Measurements from ENCODE around the gene SNED1. TPM values are rescaled to one million over a fixed set of nuclear protein-coding genes. Genes with fewer than 3 reads are reported as not detected.
A peak's percentile ranks its signal among the peaks of the same experiment; 100 is the strongest.

Gene SNED1
- total and polyA plus RNA-seq, 4 donors, result 0.65 to 18.1 (median 2.8) TPM

DNA sequence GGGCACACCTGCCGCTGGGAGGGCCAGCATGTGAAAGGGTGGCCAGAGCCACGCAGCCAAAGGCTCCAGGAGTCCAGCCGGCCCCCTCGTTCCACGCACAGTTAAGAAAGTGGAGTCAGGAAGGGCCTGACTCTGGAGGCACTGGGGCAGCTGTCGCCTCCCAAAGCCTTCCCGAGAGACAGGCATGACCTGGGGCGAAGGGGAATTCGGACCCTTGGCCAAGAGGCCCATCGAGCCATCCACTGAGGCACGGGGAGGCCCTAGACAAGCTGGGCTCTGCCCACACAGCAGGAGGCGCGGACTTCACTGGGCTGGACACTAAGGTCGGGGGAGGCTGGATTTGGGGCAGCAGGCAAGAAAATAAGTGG, 38.5 kb upstream of the SNED1 start:
- peak; percentile 33 for DNase-seq (ENCODE audit: low spot score)
- Histone ChIP-seq H3K27ac (ENCODE audit: low read depth in 1 of 2, low read length in 2 of 2) (peak overlapping the region in 1 of 2 donors; percentile 41), H3K4me1 (ENCODE audit: control insufficient read depth in 4 of 4, insufficient read depth in 4 of 4, low read length in 3 of 4) (peaks cover 0 to 32% (median 22%) of the 10 kb centered on the region in 4 donors), H3K36me3 (ENCODE audit: control insufficient read depth in 4 of 4, insufficient read depth in 3 of 4, low read depth in 1 of 4, low read length in 3 of 4) (no peaks in the 10 kb centered on the region), H3K27me3 (ENCODE audit: control insufficient read depth in 4 of 4, insufficient read depth in 4 of 4, low read length in 3 of 4) (no peaks in the 10 kb centered on the region), H3K9ac (ENCODE audit: low read depth in 1 of 2, low read length in 2 of 2) (no peak overlapping the region), H3K9me3 (ENCODE audit: control insufficient read depth in 4 of 4, low read length in 3 of 4) (no peaks in the 10 kb centered on the region), H3K4me3 (ENCODE audit: low read depth in 1 of 3, low read length in 3 of 3) (no peak overlapping the region)
- 81% methylated on average over 14 of the region's 14 CpGs for WGBS
- TF ChIP-seq HNF4A (conservative IDR thresholded peaks at IDR 0.05), result no peak
- TF ChIP-seq FOXA2 (IDR thresholded peaks at IDR 0.05), result no peak
- TF ChIP-seq SP1 (IDR thresholded peaks at IDR 0.05), result no peak
- TF ChIP-seq, protein P1, sequence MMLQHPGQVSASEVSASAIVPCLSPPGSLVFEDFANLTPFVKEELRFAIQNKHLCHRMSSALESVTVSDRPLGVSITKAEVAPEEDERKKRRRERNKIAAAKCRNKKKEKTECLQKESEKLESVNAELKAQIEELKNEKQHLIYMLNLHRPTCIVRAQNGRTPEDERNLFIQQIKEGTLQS (IDR thresholded peaks at IDR 0.05), result no peak
- no peak for TF ChIP-seq FOXA1 (IDR thresholded peaks at IDR 0.05)
- TF ChIP-seq RAD21 (IDR thresholded peaks at IDR 0.05), result no peak
- TF ChIP-seq RXRA (IDR thresholded peaks at IDR 0.05), result no peak
- TF ChIP-seq, protein P2, sequence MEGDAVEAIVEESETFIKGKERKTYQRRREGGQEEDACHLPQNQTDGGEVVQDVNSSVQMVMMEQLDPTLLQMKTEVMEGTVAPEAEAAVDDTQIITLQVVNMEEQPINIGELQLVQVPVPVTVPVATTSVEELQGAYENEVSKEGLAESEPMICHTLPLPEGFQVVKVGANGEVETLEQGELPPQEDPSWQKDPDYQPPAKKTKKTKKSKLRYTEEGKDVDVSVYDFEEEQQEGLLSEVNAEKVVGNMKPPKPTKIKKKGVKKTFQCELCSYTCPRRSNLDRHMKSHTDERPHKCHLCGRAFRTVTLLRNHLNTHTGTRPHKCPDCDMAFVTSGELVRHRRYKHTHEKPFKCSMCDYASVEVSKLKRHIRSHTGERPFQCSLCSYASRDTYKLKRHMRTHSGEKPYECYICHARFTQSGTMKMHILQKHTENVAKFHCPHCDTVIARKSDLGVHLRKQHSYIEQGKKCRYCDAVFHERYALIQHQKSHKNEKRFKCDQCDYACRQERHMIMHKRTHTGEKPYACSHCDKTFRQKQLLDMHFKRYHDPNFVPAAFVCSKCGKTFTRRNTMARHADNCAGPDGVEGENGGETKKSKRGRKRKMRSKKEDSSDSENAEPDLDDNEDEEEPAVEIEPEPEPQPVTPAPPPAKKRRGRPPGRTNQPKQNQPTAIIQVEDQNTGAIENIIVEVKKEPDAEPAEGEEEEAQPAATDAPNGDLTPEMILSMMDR (IDR thresholded peaks at IDR 0.05; ENCODE audit: low read depth, low read length, missing input control), result no peak
- no peak for TF ChIP-seq EGR1 (IDR thresholded peaks at IDR 0.05; ENCODE audit: low read depth in 2 of 2)
- TF ChIP-seq JUND (IDR thresholded peaks at IDR 0.05), result no peak
- TF ChIP-seq GABPA (IDR thresholded peaks at IDR 0.05 in 1 of 2, conservative IDR thresholded peaks at IDR 0.05 in 1 of 2), result no peak
- no peak for TF ChIP-seq HNF4G (IDR thresholded peaks at IDR 0.05)

DNA sequence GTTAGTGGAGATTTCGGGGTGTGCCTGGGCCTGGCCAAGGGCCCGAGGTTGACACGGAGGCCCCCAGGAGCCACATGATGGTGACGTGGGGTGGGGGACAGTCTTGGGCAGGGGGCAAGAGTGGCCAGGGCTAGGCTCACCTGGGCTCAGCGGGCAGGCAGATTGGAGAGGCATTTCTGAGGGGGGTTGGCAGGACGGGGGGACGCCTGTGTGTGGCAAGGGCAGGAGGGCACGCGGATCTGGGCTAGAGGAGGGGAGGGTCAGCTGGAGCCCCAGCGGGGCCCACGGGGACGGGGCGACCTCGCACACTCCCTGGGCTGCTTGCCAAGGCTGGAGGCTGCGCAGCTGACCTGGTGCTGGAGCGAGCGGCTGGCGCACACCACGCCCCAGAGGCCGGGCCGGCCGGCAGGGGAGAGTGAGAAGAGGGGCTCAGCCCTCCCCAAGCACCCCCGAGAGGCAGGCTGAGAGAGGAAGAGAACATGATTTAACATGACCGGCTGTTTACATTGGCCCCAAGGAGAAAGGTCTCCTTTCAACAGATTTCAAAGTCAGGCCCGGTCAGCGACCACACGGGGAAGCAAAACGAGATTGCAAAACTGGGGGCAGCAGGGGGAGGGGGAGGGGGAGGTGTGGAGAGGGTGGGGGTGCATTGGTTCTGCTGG, 38.0 kb upstream of the SNED1 start:
- TF ChIP-seq, protein P2 (IDR thresholded peaks at IDR 0.05; ENCODE audit: low read depth, low read length, missing input control), result no peak
- TF ChIP-seq SP1 (IDR thresholded peaks at IDR 0.05) (peak; percentile 68), HNF4A (conservative IDR thresholded peaks at IDR 0.05) (peak in 1 of 2 donors; percentile 68), RAD21 (IDR thresholded peaks at IDR 0.05) (no peak)
- Histone ChIP-seq H3K4me1 (ENCODE audit: control insufficient read depth in 4 of 4, insufficient read depth in 4 of 4, low read length in 3 of 4) (peaks cover 0 to 33% (median 23%) of the 10 kb centered on the region in 4 donors), H3K27me3 (ENCODE audit: control insufficient read depth in 4 of 4, insufficient read depth in 4 of 4, low read length in 3 of 4) (no peaks in the 10 kb centered on the region), H3K4me3 (ENCODE audit: low read depth in 1 of 3, low read length in 3 of 3) (no peak overlapping the region), H3K9ac (ENCODE audit: low read depth in 1 of 2, low read length in 2 of 2) (no peak overlapping the region), H3K27ac (ENCODE audit: low read depth in 1 of 2, low read length in 2 of 2) (peak overlapping the region in 1 of 2 donors; percentile 41), H3K9me3 (ENCODE audit: control insufficient read depth in 4 of 4, low read length in 3 of 4) (no peaks in the 10 kb centered on the region), H3K36me3 (ENCODE audit: control insufficient read depth in 4 of 4, insufficient read depth in 3 of 4, low read depth in 1 of 4, low read length in 3 of 4) (no peaks in the 10 kb centered on the region)
- peak; percentile 71 for DNase-seq (ENCODE audit: low spot score)
- WGBS, result 15% methylated on average over 28 of the region's 28 CpGs
